NCI-H2227 (cell line): ENCODE results near the gene CCDC83.
"Not testable (repeated sequence)": the region's sequence is repeated elsewhere in the genome, so short reads cannot be mapped to it uniquely, and the experiment has no call there.

Experiments
- DNase-seq: peaks from one replicate; lab custom pipeline; 2025; ENCODE audit not compliant: unreplicated experiment; lab: John Stamatoyannopoulos, UW

The CCDC83 gene

DNA sequence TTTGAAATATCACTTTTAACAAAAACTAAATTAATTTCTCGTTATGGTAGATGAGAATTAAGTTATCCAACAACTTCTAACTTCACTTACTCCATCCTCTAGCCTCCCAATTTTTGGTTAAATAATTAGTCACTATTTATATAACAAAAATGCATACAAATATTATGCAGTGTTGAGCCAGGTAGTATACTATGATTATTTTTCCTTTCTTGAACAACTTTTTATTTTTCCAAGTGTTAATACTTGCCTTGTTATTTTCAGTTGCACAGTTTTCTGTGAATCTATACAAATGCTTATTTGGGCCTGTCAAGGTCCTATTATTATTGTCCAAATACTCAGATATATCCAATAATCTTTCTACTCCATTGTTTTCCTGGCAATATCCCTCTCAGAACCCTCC is 19.9 kb upstream of the CCDC83 start:
- DNase-seq: no peak

DNA sequence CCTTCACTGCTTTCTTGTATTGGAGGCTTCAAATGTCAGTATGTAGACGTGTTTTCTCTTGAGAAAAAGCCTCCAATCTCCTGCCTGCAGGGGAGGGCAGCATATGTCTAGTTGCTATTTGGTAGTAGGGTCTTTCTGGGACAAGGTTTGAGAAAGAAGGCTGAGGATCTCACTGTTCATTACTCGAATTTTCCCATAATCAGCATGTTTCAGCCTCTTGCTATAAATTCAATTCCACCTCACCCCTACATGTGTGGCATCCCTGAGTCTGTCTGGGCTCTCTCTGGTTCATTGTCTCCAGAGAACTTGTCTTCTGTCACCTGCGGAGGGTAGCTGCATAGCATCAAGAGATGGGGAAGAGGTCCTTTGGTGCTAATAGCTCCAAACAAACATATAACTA is 19.5 kb upstream of the CCDC83 start:
- no peak for DNase-seq

DNA sequence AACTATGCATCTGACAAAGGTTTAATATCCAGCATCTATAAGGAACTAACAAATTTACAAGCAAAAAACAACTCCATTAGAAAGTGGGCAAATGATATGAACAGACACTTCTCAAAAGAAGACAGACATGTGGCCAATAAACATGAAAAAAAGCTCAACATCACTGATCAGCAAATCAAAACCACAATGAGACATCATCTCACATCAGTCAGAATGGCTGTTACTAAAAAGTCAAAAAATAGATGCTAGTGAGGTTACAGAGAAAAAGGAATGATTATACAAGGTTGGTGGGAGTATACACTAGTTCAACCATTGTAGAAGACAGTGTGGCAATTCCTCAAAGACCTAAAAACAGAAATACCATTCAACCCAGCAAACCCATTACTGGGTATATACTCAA is 14.3 kb upstream of the CCDC83 start:
- not testable (repeated sequence) for DNase-seq

DNA sequence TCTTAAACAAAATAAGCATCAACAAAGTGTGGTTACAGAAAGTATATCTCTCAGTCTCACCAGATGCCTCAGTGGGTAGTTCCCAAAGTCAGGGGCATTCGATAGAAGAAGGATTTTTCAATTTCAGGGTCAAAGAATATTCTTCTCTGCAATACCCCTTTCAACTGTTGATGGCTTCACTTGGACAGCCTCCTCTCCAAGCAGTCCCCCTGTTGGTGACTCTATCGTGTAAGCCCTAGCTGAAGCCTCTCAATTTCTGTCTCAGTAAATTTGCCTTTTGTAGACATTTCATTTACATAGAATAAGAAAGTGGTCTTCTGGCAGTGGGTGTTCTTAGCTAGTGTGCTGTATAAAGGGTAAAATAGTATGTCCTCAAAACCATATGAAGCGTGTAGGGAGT is 11.3 kb upstream of the CCDC83 start:
- no peak for DNase-seq

DNA sequence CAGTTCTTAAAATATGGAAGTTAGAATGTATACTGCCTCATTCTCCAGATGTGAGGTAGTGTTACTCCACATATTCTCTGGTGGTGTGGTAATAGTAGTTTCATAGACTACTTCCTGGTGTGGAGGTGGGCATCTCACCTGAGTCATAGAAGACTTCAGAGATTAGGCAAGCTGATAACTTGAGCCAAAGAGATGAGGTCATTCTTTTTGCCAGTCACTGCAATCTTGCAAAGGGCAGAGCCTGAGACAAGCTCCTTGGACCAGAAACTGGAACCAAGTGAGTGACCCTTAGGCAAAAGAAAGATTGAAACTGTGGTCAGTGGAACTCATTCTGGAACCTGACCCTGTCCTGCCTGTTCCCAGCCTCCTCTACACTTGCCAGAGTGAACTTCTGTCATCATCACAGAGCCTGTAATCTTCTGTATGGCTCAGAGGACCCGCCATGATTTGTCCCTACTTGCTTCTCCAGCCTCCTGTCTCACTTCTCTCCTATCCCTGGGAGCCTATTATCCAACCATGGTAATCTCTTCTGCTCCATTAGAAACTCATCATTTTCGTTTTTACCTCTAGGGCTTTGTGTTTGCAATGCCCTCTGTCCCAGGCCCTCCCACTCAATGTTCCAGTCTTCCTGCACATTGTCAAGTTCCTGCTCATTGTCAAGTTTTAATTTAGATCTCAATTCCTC is 10.6 kb upstream of the CCDC83 start:
- DNase-seq: no peak

DNA sequence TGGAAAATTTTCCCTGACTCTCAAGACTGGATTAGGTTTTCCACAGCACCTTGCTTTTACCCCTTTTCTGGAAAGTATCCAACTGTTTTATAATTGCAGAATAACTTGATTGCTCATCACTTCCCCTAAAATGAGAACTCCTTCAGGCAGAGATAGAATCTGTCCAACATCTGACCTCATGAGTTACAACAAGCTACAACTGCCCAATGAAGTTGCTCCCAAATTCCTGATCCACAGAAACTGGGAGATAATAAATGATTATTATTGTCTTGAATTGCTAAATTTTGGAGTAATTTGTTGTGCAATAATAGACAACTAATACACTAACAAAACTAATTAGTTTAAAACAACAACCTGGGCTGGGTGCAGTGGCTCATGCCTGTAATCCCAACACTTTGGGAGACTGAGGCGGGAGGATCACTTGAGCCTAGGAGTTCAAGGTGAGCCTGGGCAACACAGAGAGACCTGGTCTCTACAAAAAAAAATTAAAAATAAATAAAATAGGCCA is 10.0 kb upstream of the CCDC83 start:
- DNase-seq: no peak

DNA sequence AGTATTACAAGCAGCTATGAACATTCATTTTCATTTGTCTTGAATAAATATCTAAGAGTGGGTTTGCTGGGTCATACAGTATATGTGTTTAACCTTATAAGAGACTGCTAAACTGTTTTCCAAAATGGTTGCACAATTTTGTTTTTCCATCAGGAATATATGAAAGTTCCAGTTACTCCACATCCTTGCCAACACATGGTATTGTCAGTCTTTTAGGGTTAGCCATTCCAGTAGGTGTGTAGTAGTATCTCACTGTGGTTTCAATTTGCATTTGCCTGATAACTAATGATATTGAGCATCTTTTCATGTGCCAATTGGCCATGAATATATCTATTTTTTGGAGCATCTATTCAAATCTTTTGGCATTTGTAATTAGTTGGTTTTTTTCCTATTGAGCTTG is 7.7 kb upstream of the CCDC83 start:
- DNase-seq: no peak

DNA sequence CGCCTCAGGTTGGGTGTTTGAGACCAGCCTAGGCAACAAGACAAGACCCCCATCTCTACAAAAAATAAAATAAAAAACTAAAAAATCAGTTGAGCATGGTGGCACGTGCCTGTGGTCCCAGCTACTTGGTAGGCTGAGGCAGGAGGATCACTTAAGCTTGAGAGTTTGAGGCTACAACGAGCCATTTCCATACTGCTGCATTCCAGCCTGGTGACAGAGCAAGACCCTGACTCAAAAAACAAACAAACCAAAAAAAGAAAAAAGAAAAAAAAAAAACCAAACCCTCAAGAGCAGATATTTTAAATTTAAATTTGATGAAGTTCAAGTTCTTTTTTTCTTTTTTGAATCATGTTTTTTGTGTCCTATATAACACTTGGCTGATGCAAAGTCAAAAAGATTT is 7.2 kb upstream of the CCDC83 start:
- no peak for DNase-seq

DNA sequence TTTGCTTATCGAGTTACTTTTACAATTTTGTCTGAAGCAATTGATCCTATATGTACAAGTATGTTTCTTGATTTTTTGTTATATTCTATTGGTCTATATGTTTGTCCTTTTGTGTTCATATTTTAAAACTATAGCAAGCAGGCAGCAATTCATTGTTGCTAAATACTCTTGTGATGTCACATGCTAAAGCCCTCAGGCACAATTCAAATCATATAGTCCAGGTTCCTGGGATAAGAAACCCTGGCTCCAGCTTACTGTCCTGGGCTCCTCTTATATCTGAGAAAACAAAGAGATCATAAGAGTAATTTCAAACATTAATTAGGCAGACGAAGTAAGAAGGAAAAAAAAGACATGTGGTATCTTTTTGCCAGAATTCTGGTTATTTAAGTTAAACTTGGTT is 6.6 kb upstream of the CCDC83 start:
- DNase-seq: no peak

DNA sequence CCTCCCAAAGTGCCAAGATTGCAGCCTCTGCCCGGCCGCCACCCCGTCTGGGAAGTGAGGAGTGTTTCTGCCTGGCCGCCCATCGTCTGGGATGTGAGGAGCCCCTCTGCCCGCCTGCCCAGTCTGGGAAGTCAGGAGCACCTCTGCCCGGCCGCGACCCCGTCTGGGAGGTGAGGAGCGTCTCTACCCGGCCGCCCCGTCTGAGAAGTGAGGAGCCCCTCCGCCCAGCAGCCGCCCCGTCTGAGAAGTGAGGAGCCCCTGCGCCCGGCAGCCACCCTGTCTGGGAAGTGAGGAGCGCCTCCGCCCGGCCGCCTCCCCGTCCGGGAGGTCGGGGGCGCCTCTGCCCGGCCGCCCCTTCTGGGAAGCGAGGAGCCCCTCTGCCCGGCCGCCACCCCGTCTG is 2.4 kb upstream of the CCDC83 start:
- not testable (repeated sequence) for DNase-seq

DNA sequence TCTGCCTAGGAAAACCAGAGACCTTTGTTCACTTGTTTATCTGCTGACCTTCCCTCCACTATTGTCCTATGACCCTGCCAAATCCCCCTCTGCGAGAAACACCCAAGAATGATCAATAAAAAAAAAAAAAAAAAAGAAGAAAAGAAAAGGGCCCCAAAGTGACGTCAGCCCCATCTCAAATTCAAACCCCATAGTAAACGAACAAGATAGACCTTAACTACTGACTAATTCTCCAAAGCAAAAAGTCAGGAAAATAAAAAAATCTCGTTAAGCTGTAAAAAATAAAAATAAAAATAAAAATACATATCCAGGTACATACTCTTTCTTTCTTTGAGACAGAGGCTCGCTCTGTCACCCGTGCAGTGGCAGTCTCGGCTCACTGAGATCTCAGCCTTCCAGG is 1.6 kb upstream of the CCDC83 start:
- DNase-seq: not testable (repeated sequence)

DNA sequence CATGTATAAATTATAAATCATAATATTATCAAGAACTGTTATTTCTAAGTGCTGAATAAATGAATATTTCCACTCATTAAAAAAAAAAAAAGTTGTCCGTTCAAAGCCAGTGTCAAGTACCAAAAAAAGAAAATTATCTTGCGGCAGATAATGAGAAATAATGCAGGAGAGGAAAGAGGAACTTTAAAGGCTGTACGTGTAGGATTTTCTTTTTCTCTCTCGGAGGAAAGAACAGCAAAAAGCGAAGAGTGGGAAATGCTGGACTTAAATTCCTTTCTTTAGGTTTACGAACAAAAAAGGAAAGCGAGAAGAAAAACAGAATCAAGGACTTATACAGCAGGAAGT is 999 bp upstream of the CCDC83 start:
- DNase-seq: no peak

DNA sequence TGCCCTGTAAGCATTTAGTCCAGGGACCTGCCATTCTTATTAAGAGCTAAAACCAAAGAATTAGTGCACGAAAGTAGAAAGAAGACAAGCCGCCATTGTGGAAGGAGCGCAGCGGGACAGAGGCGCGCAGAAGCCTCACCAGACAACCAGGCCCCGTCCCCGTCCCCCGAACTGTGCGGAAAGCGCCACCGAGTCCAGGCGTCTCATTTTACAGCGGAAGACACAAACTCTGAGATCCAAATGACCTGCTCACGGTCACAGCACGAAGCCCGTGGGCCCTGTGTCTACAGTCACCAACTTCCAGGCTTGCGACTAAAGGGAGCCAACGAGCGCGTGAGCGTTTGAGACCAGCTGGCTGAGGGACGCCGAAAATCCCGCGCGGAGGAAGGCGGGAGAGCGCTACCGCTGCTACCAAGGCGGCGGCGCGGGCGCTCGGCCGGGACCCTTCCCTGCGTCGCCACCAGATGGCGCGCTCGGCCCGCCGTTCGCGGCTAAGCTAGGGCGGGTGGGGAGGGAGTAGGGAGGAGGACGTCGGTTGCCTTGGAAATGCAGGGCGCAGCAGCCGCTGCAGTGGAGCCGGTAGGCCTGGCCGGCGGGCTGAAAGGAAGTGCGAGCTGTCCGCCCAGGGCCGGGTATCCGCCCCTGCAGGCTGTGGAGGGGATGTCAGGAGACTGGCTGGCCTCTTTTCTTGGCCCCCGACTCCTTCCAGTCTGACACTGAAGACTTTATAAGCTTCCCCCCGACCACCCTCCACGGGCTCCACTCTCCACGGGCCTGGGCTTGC is 434 bp upstream of the CCDC83 start:
- peak; percentile 93 for DNase-seq

DNA sequence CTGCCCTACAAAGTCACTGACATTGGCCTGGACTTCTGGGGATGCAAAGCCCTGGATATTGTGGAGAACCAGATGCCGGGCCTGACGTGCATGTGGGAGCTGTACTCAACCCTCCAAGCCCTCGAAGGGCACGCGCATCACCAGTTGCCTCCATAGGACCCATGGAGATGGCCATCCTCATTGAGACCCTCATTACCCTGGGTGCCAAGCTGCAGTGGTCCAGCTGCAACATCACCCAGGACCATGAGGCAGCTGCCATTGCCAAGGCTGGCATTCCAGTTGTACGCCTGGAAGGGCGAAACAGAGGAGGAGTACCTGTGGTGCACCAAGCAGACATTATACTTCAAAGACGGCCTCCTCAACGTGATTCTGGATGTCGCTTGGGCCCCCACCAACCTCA is 1.9 kb downstream of the CCDC83 start:
- DNase-seq: no peak

DNA sequence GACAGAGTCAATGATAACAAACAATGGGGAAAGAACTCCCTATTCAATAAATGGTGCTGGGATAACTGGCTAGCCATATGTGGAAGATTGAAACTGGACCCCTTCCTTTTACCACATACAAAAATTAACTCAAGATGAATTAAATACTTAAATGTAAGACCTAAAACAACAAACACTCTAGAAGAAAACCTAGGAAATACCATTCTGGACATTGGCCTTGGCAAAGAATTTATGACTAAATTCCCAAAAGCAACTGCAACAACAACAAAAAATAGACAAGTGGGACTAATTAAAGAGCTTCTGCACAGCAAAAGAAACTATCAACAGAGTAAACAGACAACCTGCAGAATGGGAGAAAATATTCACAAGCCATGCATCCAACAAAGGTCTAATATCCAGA is 4.4 kb downstream of the CCDC83 start:
- DNase-seq: not testable (repeated sequence)

DNA sequence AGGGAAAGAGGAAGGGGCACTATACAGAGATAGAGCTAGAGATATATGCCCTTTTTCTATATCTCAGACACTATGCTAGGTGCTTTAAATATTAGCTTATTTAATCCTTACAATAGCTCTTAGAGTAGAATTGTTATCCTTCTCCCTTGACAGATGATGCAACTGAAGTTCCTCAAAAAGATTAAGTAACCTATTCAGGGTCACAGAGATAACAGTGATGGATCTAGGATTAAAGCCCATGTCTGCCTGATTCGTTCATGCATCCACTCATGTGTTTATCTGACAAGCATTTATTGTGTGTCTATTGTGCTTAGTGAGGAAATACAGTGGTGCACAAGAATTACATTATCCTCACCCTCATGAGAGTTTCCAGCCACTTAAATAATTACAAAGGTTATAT is 8.7 kb downstream of the CCDC83 start:
- DNase-seq: no peak

DNA sequence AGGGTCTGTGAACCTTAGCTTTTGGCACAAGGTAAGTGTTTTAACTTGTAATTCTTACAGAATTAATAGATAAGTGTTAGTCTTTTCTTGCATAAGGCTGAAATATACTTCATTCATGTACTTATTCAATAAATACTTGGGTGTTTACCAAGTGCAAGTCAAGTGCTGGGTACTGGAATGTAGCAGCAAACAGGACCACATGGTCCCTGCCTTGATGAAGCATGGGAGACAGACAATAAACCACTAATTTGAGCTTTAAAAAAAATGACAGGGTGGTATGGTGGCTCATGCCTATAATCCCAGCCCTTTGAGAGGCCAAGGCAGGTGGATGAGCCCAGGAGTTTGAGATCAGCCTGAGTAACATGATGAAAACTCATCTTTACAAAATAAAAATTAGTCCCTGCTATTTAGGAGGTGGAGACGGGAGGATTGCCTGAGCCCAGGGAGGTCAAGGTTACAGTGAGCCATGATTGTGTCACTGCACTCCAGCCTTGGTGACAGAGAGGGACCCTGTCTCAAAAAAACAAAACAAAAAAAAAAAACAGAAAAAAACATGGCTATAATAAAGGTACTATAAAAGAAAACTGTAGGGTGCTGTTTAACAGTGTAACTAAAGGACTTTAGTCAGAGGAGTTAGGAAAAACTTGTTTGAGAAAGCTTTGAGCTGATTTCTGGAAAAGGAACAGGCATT is 11.1 kb downstream of the CCDC83 start:
- no peak for DNase-seq

DNA sequence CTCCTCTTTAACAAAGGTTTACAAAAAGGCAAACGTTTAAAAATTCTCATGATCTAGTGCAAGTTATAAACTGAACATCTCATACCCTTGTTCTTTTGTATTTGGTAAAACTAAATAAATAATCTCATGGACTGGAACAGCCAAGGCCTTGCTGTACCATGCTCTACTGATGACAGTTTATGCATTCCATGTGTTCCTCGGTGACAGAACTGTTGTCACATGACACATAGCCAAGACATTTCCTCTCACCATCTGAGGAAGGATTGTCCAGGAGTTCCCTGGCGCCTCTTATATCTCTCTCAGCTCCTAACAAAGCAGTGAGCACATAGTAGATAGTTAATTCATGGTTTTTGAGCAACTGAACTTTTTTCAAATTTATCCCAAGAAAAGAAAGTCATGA is 12.6 kb downstream of the CCDC83 start:
- DNase-seq: no peak

DNA sequence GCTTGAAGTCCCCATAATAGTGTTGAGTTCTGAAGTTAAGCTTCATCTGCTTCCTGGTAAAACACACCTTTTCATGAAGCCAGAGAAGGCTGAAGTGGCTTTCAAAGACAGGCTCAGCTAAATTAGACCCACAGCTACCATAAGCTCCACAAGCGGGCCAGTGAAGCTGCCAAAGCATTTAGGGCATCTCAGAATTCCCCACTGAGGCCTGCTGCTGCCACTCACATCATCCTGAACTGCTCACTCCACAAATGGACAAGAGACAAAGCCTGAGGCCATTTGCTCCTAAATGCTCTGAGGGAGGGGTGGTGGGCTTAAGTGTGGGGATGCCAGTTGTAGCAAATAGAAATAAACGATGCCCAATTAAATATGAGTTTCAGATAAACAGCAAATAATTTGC is 14.6 kb downstream of the CCDC83 start:
- DNase-seq: no peak

DNA sequence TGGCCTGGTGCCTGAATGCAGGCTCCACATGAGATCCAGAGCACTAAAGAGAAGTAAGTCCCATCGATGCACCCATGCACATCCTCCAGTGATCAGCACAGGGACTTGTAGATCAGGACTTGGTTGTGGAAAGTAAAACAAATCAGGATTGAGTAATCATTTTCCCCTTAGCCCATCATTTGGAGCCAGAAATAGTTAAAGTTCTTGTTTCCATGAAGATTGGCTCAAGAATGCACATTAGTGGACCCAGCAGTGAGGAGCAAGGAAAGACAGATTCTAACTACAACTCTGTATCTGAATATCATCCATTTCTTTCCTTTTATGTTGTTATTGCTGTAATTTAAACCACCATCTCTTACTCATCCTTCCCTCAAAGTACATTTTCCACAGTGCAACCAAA is 19.1 kb downstream of the CCDC83 start:
- DNase-seq: no peak

DNA sequence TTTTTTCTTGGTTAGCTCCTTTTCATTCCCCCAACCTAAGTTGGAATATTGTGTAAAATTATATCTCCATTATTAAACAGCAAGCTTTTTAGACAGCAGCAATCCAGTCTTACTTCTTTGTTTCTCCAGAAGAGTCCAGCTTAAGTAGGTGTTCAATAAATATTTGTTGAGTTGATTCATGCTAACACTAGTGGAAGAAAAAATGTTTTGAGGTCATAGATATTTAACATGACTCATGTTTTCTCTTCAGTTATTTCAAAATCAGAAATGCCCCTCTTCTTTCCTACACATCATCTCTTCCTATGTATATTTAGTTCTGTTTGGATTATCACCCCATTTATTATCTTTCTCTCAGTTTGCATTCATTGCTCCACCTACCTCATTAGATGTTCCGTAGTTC is 20.3 kb downstream of the CCDC83 start:
- no peak for DNase-seq

DNA sequence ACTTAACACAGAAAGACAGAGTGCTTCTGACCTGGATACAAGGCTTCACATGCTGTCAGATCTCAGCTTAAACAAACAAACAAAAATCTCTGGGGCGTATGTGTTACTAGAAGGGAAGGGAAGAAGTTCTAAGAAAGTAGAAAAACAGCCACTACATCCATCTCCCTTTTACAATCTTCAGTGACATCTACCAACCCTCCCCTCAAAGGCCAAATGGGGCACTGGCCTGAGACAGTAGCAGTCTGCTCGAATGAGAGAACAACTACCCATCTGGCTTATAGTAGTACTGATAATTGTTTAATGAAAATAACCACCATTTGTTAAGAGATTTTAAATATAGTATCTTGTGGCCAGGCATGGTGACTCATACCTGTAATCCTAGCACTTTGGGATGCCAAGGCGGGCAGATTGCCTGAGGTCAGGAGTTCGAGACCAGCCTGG is 29.4 kb downstream of the CCDC83 start:
- DNase-seq: no peak
